ENCODE measurements around the gene ARHGEF7.

The ARHGEF7 gene

GRCh38 chr13:111140562-111141105 lies 25.5 kb downstream of the ARHGEF7 start:
- no peak for DNase-seq

GRCh38 chr13:111142472-111142871 lies 27.4 kb downstream of the ARHGEF7 start:
- DNase-seq: no peak

GRCh38 chr13:111143865-111144540 lies 28.9 kb downstream of the ARHGEF7 start:
- DNase-seq: no peak

- no peak for DNase-seq
These were observed 30.0 kb downstream of the ARHGEF7 start for GRCh38 chr13:111145071-111145470.

- DNase-seq: no peak
These were observed 30.4 kb downstream of the ARHGEF7 start for GRCh38 chr13:111145506-111145905.

GRCh38 chr13:111152844-111153243 lies 37.7 kb downstream of the ARHGEF7 start:
- no peak for DNase-seq

GRCh38 chr13:111153279-111153976 lies 38.3 kb downstream of the ARHGEF7 start:
- DNase-seq: peak; percentile 92

- DNase-seq: peak; percentile 70
These were observed 38.8 kb downstream of the ARHGEF7 start for GRCh38 chr13:111153977-111154332.

GRCh38 chr13:111156421-111156820 lies 41.3 kb downstream of the ARHGEF7 start:
- no peak for DNase-seq

GRCh38 chr13:111158136-111158805 lies 43.2 kb downstream of the ARHGEF7 start:
- no peak for DNase-seq

GRCh38 chr13:111159362-111160320 lies 44.5 kb downstream of the ARHGEF7 start:
- DNase-seq: no peak

GRCh38 chr13:111160648-111161047 lies 45.5 kb downstream of the ARHGEF7 start:
- no peak for DNase-seq

- no peak for DNase-seq
These were observed 46.8 kb downstream of the ARHGEF7 start for GRCh38 chr13:111161601-111162600.

GRCh38 chr13:111165241-111166010 lies 50.3 kb downstream of the ARHGEF7 start:
- no peak for DNase-seq

- DNase-seq: no peak
These were observed 52.0 kb downstream of the ARHGEF7 start for GRCh38 chr13:111166882-111167675.

GRCh38 chr13:111168107-111168506 lies 53.0 kb downstream of the ARHGEF7 start:
- no peak for DNase-seq

- DNase-seq: no peak
These were observed 56.0 kb downstream of the ARHGEF7 start for GRCh38 chr13:111171112-111171511.

- DNase-seq: no peak
These were observed 56.5 kb downstream of the ARHGEF7 start for GRCh38 chr13:111171629-111172028.

- DNase-seq: no peak
These were observed 59.4 kb downstream of the ARHGEF7 start for GRCh38 chr13:111174377-111175114.
